ENCODE measurements around the gene ASB4.

- no peak for TF ChIP-seq EZH2 (IDR thresholded peaks at IDR 0.05)
- no peak for TF ChIP-seq POLR2AphosphoS5 (IDR thresholded peaks at IDR 0.05; ENCODE audit: borderline replicate concordance, low read depth, low read length)
Measured at GRCh38 chr7:95547361-95548348, 61.9 kb downstream of the ASB4 start.

All from SK-N-MC (cell line).